HG03045 (cell line): Measurements from ENCODE around the gene MCM6.
A peak's percentile ranks its signal among the peaks of the same experiment; 100 is the strongest.

Source experiments
- ATAC-seq: cut with Tn5 transposase; IDR thresholded peaks from one replicate; pipeline ENCODE4 v1.9.1; 2021; ENCODE audit warnings: mild to moderate bottlenecking, moderate library complexity; ENCODE audit not compliant: unreplicated experiment

Gene MCM6

DNA sequence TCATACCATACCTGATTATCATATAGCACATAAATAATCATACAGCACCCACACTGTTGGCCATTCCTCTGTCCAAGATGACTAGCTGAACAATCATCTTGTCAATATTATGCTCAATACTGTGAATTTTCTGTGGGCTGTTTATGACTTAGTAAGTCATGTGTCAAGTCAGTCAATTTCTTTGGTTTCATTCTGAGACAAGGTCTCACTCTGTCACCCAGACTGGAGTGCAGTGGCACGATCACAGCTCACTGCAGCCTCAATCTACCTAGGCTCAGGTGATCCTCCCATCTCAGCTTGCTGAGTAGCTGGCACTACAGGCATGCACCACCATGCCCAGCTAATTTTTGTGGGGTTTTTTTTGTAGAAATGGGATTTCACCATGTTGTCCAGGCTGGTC is 5.7 kb downstream of the MCM6 start:
- ATAC-seq = peak; percentile 82

DNA sequence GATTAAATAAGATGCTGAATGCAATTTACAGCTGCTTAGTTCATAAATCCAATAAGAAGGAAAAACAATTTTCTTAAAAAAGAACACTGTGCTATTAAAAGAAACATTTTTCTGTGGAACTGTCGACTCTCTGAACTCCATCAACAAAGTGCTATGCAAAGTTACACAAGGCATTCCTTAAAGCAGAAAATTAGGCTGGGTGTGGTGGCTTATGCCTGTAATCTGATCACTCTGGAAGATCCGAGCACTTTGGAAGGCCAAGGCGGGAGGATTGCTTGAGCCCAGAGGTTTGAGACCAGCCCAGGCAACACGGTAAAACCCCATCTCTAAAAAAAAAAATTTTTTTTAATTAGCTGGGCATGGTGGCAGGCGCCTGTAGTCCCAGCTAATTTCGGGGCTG is 13.0 kb downstream of the MCM6 start:
- ATAC-seq = no peak

DNA sequence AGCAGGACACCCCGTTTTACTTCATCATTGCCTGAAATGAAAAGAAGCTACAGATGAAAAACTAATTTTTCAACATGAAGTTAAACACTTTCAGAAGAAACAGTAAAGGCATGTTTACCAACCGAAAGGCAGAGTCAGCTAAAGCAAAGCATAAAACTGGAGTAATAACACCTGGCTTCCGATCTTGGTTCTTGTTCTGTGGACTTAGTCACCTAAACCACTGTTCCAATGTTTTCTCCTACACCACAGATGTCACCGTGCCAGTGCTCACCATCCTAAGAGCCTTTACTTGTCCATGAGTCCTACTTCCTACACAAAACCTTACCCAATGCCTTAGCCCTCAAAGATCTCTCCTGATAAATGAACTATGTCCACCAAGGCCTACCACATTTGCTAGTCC is 13.5 kb downstream of the MCM6 start:
- ATAC-seq = no peak

DNA sequence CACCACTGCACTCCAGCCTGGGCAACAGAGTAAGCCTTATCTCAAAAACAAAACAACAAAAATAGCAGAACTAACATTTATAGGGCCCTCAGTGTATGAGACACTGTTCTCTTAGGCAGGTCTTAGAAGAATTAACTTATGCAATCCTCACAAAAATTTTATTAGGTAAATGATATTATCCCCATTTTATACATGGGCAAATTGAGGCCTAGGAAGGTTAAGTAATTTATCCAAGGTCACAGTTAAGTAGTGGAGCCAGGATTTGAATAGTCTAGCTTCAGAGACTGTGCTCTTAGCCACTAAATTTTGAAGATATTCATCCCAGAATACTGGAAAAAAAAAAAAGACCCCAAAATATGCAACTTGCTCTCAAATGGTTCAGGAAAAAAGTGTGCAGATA is 22.8 kb downstream of the MCM6 start:
- ATAC-seq = no peak

DNA sequence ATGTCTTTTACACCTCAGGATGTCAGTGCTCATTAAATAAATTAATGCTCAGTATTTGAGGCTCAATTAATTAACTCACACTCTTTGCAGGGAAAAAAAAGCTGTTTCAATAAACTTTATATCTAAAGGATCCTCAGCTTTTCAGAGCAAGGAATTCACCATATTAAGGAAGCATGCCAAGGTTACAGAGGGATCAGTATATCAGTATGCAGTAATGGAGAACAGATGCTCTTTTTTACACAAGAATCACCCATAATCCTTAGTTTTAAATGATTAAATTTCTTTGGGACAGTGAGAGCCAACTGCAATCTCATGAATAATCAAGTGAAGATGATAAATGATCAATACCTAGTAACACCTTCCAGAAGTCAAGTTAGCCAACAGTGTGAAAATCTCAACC is 24.4 kb downstream of the MCM6 start:
- no peak for ATAC-seq

DNA sequence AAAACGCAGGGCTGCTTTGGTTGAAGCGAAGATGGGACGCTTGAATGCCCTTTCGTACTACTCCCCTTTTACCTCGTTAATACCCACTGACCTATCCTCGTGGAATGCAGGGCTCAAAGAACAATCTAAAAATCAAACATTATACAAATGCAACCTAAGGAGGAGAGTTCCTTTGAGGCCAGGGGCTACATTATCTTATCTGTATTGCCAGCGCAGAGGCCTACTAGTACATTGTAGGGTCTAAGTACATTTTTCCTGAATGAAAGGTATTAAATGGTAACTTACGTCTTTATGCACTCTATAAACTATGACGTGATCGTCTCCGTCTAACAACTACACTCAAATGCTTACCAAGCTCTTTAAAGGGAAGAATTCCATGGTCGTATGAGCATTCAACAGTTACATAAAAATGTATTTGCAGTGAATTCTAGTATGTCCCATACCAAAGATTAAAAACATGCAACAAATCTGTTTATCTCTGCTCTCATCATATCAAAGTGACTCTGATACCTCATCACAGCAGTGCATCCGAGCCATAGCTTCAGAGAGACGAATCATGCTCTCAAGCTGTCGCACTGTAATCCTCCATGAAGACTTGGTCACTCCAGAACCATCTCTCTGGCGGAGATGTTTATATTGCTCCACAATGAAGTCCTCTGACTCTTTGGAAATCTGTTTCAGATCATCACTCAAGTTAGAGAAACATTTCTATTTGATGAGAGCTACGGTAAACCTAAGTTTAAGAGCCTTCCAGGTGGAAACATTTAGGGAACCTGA is 25.2 kb downstream of the MCM6 start:
- ATAC-seq = no peak

DNA sequence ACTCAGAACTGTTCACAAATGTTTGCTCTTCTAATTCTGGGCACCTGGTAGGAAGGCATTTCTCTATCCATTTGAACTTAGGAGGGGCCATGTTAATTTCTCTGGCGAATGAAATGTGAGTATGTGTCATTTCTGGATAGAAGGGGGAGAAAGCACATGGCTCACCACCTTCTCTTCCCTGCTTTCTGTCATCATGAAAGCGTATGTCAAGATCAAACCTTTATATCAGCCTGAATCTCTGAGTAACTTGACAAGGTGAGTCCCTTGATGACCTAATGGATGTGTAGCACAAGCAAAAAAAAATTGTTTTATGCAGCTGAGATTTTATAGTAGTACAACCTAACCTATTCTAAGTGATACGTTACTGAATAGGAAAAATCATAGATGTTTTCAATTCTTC is 27.2 kb downstream of the MCM6 start:
- no peak for ATAC-seq

DNA sequence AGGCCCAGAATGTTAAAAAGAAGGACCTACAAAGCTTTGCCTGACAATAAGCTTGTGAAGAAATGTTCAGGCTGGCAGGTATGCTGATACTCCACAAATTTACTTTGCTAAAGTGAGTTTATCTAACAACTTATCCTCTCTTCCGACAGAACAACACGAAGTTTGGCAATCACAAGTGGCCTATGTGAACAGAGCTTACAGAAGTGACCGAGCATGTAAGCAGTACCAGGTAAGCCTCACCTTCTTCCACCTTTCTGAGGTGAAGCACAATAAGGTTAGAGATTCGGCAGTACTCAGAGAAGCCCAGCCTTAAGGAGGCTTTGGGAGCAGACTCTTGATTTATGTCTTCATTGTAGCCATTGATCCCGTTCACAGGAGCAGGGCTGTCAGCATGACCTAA is 30.2 kb downstream of the MCM6 start:
- ATAC-seq = no peak

DNA sequence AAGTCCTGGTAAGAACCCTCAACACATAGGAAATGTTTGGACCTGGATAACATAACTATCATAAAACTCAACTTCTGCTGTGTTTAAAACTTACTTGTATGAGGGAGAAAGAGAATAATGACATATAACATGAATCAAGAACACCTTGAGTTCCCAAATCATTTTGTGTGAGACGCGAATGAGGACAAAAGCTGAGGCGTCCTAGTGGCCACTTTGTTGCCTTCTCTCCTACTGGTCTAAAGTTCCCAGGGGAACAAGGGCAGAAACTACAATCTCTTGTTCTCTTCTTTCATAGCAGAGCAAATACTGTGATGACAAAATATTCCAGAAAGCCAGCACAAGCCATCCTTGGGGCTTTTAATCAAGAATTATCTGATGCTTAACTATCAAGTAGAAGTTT is 31.0 kb downstream of the MCM6 start:
- ATAC-seq = no peak

DNA sequence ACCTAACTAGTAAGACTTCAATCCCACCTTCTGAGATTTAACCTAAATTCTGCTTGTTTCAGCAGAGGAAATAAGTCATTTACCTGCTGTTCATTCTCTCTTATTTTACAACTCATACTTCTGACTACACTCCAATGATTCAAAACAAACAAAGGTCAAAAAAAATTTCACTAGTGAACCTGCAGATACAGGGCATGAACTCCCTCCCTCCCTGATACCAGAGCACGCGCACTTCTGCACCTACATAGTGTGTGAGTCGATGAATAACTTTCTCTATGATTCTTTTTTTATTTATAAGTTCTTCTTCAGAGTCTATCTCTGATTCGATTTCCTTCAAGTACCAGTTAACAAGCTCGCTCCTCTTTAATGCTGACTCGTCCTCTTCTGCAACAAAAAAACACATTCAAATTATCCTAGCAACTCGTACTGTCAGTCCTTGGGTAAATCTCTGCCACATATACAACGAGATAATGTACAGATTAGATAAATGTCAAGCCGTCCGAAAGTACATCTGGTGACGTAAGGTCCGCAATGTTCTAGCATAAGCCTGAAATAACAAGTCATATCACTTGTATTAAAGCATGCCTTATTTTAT is 31.8 kb downstream of the MCM6 start:
- no peak for ATAC-seq

DNA sequence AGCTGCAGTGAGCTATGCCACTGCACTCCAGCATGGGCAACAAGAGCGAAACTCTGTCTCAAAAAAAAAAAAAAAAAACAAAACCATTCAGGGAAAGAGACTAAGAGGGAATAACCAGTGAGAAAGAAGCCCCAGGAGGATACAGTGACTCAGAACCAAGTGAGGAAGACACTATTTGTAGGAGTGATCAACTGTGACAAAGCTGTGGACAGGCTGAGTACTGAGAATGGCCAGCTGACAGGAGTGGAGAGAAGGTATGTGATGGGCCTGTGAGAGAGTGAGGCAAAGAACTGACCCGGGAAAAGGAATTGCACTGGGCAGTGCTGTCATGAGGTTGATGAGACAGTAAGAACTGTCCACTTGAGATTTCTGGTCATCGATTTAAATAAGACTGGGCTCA is 32.6 kb downstream of the MCM6 start:
- no peak for ATAC-seq

DNA sequence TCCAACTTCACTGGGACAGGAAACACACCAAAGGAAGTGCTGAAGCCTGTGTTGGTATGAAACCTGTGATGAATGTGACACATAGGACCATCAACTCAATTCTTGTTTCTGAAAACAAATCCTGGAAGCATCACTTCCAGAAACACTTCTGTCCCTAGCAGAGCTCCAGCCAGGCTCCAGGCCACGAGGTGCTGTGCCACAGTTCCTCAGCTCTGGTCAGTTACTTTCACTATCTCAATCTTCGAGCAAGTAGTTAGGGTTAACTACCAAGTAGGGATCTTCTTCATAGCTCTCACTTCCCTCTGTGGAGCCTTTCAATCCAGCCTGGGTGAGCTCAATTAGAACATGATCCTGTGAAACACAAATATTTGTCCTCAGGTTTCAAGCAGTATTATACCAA is 35.6 kb downstream of the MCM6 start:
- no peak for ATAC-seq

DNA sequence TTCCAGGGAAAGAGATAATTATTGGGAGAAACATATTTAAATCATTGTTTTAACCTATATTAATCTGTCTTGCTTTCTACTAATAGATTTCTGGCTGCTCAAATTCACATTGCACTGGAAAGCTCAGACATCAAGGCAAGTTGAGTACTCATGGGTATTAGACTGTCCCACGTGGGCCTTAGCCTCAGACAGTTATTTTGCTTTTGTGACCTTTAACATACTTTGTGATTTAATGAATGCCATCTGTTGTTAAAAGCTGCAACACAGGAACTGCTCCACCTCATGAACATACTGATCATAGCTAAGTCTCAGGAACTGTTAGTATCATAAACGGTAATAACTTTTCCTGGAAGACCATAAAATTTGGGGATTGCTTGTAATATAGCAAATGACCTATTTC is 36.5 kb downstream of the MCM6 start:
- ATAC-seq = no peak

DNA sequence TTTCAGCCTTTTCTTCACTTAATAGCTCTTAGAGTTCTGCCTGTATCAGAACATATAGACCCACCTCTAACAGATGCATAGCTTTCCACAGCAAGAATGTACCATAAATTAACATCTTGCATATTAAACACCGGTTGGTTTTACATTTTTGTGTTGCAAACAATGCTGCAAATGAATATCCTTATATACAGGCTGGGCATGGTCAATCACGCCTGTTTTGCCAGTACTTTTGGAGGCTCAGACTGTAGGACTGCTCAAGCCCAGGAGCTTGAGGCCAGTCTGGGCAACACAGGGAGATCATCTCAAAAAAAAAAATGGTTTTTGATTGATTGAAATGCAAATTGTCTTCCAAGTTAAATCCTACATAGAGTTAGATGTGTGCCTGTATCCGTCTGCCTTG is 37.7 kb downstream of the MCM6 start:
- ATAC-seq = no peak

DNA sequence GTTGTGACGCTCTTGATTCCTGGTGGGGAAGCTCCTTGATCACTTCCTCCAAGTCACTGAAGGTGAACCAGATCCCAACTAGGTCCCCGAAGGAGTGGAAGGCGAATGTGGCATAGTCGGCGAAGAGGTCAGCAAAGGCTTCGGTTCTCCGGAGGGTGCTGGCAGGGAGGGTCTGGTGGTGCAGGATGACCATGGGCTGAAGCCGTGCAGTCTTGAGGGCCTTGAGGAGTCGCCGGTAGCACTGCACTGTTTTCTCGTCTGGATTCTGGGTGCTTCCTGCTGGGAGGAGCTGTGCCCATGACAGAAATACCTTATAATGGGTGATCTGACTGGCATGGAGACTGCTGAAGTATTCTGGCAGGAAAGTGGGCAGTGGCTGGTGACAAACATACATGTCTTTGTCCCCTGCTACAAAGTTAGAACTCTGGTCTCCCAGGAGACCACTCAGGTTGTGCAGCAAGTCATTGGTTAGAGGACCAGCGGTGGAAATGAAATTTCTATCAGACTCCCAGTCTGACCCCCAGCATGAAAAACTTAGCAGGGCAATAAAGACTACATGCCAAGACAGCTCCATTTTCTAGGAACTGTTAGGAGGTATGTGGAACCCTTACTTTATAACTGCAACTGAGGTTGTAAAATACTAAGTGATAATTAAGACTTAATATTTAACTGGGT is 39.5 kb downstream of the MCM6 start, which contains the start of gene LCT:
Gene LCT, minus strand, starts transcription at position 589 of the 675 bp plus-strand sequence. Its CDS starts 15 bp downstream, at position 574.
- no peak for ATAC-seq

DNA sequence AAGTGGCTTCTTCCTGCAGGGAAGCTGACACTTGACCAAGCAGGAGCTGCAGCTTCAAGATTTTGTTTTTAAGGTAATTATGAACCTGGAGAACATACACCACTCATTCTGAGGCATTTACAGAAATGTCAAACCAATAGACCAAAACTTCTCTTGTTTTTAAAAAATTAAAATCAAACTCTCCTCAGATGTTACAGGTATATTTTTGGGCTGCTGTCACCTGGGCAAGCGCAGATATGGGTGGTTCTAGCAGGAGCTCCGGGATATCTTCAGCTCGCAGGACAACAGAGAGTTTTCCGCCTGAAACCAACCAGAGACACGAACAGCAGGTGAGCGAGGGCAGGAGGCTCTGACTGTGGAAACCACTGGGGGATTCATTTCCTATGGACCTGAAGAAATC is 43.4 kb downstream of the MCM6 start:
- ATAC-seq = no peak

DNA sequence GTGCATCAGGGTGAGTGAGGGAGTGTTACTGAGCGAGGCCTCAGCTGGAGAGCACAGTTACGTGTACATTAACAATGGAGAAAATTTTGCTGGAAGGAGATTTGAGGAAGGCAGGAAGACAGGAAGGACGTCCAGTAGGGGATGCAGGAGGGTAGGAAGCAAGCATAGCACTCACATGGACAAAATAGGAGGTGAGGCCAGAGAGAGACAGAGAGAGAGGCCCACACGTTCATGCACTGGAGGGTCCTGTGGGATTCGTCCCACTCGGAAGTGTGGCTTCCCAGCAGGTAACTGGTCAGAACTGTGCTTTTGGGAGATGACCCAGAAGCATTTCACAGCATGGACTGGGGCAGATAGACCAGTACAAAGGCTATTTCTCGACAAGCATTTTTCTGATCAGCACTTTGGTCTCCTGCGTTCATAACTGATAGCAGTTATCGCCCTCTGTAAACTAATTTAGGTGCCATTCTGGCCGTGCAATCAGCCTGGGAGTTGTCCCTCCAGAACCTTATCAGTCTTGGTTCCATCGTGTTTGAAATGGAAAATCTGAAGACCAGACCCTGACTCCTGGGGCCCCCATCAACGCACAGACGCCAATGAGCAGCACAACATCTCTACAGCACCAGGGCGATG is 44.9 kb downstream of the MCM6 start:
- ATAC-seq = no peak

DNA sequence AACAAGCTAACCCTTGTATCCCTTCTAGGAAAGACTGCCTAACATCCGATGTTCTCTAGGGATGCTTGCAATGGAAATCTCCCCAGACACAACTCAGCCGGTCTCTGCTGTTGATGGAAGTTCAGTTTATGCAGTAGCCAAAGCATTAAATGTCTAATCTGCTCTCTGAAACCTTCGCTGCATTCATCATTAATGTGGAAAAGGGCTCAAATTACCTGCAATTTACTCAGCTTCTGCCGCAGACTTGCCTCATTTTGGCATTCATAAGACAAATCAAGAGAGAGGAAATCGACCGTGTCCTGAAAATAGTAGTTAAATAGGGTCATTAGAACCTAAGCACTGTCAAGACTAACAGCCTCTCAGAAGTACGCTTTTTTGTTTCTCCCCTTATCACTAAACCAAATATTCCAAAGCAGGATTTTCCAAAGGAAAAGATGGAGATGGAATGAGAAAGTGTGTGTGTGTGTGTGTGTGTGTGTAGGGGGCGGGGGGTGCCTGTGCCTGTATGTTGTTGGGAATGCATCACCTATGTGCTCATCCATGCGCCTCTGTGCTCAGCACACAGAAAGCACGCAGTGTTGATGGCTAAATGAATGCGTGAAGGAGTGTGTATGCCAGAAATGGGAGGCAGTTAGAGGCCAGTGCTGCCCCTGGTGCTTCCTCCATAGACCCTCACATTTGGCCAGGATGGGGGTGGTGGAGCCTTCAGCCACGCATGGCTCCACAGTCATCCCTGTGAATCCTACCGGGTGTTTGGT is 46.7 kb downstream of the MCM6 start:
- ATAC-seq = no peak

DNA sequence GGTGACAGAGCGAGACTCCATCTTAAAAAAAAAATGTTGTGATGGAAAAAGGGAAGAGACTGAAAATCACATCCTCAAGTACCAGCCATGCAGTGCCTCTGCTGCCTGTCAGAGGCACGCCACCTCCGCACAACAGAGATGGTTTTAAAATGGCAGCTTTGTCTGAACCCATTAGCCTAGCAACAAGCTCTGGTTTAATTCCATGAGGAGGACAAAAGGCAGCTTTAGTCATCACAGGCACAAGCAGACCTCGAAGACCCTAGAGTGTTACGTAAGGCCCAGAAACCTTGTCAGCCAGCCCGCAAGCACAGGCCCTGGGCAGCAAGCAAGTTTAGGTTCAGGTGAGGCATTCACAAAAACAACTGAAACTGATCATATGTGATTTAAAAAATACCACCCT is 49.7 kb downstream of the MCM6 start:
- no peak for ATAC-seq

DNA sequence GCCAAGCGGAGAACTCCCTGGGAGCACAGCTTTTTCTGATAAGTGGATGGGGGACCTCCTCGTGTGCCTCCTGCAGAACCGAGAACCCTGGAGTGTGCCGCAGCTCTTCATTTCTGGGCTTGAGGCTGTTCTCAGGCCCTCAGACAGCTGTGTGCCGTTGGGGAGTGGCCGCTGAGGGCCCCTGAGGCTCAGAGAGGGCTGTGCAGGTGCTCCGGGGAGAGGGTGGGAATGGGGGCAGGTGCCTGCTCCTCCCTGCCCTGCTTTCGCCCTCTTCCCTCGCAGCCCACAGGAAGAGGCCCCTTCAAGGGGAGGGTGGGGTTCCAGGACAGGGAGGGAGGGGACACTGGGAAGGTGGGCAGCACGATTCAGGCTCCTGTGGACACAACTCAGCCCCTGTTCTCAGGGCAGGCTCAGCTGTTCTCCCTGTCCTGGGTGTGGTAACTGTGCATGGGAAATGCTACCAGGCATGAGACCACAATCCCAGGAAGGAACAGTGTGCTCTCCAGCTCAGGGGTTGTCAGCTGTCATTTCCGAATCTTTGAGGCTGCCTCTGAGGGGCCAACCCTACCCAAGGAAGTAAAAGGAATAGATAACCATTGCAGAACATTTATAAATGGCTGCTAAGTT is 50.6 kb downstream of the MCM6 start:
- no peak for ATAC-seq

DNA sequence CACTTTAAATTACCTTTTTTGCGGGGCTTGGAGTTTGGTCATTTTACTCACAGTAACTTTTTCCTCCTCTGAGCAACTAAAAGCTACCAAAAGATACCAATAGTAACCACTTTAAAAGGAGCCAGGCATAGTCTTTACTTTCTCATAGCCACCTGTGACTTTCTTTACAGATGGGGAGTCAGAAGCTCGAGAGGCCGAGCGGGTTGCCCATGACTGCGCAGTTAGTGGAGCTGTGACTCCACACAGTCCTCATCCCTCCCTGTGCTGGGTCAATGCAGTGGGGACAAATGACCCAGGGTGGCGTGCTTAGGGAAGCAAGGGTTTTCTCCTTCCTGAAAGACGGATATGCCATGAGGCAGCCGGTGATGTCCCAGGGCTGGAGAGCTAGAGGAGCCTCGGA is 51.1 kb downstream of the MCM6 start:
- ATAC-seq = no peak
